ENCODE measurements around the gene FOXC2.

FOXC2 gene

GRCh38 chr16:86533767-86534351 is 32.8 kb upstream of the FOXC2 start:
- no peak for DNase-seq

GRCh38 chr16:86534779-86535615 is 31.6 kb upstream of the FOXC2 start:
- DNase-seq: no peak

- no peak for DNase-seq
Measured at GRCh38 chr16:86536621-86537020, 30.0 kb upstream of the FOXC2 start.

- no peak for DNase-seq
Measured at GRCh38 chr16:86537486-86537885, 29.1 kb upstream of the FOXC2 start.

- DNase-seq: no peak
Measured at GRCh38 chr16:86538196-86538780, 28.3 kb upstream of the FOXC2 start.

- no peak for DNase-seq
Measured at GRCh38 chr16:86540894-86541293, 25.7 kb upstream of the FOXC2 start.

- DNase-seq: no peak
Measured at GRCh38 chr16:86541560-86541959, 25.1 kb upstream of the FOXC2 start.

- no peak for DNase-seq
Measured at GRCh38 chr16:86542756-86543750, 23.6 kb upstream of the FOXC2 start.

- no peak for DNase-seq
Measured at GRCh38 chr16:86545481-86545880, 21.1 kb upstream of the FOXC2 start.

- DNase-seq: no peak
Measured at GRCh38 chr16:86545954-86546637, 20.5 kb upstream of the FOXC2 start.

GRCh38 chr16:86546638-86547013 is 20.0 kb upstream of the FOXC2 start:
- no peak for DNase-seq

GRCh38 chr16:86547286-86547685 is 19.3 kb upstream of the FOXC2 start:
- DNase-seq: no peak

GRCh38 chr16:86549076-86549892 is 17.3 kb upstream of the FOXC2 start:
- DNase-seq: peak; percentile 45 to 49

GRCh38 chr16:86549893-86550190 is 16.8 kb upstream of the FOXC2 start:
- no peak for DNase-seq

GRCh38 chr16:86550281-86550680 is 16.3 kb upstream of the FOXC2 start:
- DNase-seq: no peak

GRCh38 chr16:86553356-86553755 is 13.3 kb upstream of the FOXC2 start:
- no peak for DNase-seq

- no peak for DNase-seq
Measured at GRCh38 chr16:86554599-86554916, 12.1 kb upstream of the FOXC2 start.

- DNase-seq: peak; percentile 98
Measured at GRCh38 chr16:86554917-86555703, 11.5 kb upstream of the FOXC2 start, which contains the start of gene MTHFSD. Gene MTHFSD, minus strand, starts transcription at chr16:86555235. Its CDS starts 51 bp downstream, at chr16:86555184.

GRCh38 chr16:86555704-86556075 is 10.9 kb upstream of the FOXC2 start:
- no peak for DNase-seq

GRCh38 chr16:86556576-86556975 is 10.1 kb upstream of the FOXC2 start:
- DNase-seq: no peak

- DNase-seq: no peak
Measured at GRCh38 chr16:86557587-86557986, 9.0 kb upstream of the FOXC2 start.

Measured in activated T-cell treated with anti-CD3 and anti-CD28 coated beads, Interleukin-2, amount 50 U/mL, for 48 hours (primary cell).